Natural killer cell (primary cell): ENCODE results near the gene ASMTL. TPM values are rescaled to one million over a fixed set of nuclear protein-coding genes. Genes with fewer than 3 reads are reported as not detected.
A peak's percentile ranks its signal among the peaks of the same experiment; 100 is the strongest.
"Not testable (repeated sequence)": the region's sequence is repeated elsewhere in the genome, so short reads cannot be mapped to it uniquely, and the experiment has no call there.

Source experiments
- ATAC-seq, 3 donors: fragments of 150-1000 bp in 2 of 3; fragments of 200-7000 bp in 1 of 3; cut with Tn5 transposase; 1 replicate in 1 of 3; 2 replicates in 2 of 3; pipeline ENCODE4 v1.10.0; 2021; ENCODE audit warnings: mild to moderate bottlenecking in 2 of 3, moderate library complexity in 2 of 3
- DNase-seq, 2 donors: peaks; one replicate each; pipeline versions ENCODE4 v3.0.0 to v3.0.0-alpha.2; 2013 to 2021; ENCODE audit warnings: mixed read lengths in 1 of 2
- H3K27ac ChIP-seq: one replicate; pipeline ENCODE4 v1.5.1; 2013; ENCODE audit warnings: mild to moderate bottlenecking, low read length
- H3K27me3 ChIP-seq: one replicate; pipeline ENCODE4 v1.6.1; 2013; ENCODE audit warnings: low read length; ENCODE audit not compliant: control insufficient read depth, insufficient read depth
- H3K36me3 ChIP-seq: one replicate; pipeline ENCODE4 v1.6.1; 2013; ENCODE audit warnings: low read length; ENCODE audit not compliant: control insufficient read depth, insufficient read depth
- H3K4me1 ChIP-seq: one replicate; pipeline ENCODE4 v1.6.1; 2013; ENCODE audit warnings: low read length; ENCODE audit not compliant: control insufficient read depth, insufficient read depth
- H3K4me3 ChIP-seq: one replicate; pipeline ENCODE4 v1.5.1; 2013; ENCODE audit warnings: low read length
- H3K9me3 ChIP-seq: one replicate; pipeline ENCODE4 v1.6.1; 2013; ENCODE audit warnings: low read length; ENCODE audit not compliant: control insufficient read depth, insufficient read depth
- H3K27ac Mint-ChIP-seq, 2 donors: one replicate each; pipeline ENCODE4 v1.8.0; 2022; ENCODE audit warnings: mild to moderate bottlenecking in 2 of 2, mixed read lengths in 2 of 2, moderate library complexity in 1 of 2
- H3K27me3 Mint-ChIP-seq, 2 donors: one replicate each; pipeline ENCODE4 v1.8.0; 2022; ENCODE audit warnings: low read depth in 2 of 2, mixed read lengths in 2 of 2
- H3K36me3 Mint-ChIP-seq: one replicate; pipeline ENCODE4 v1.8.0; 2022; ENCODE audit warnings: mixed read lengths
- H3K4me1 Mint-ChIP-seq, 2 donors: one replicate each; pipeline ENCODE4 v1.8.0; 2022; ENCODE audit warnings: mixed read lengths in 2 of 2
- H3K4me3 Mint-ChIP-seq: one replicate; pipeline ENCODE4 v1.8.0; 2022; ENCODE audit warnings: mild to moderate bottlenecking, moderate library complexity, mixed read lengths
- H3K9me3 Mint-ChIP-seq, 2 donors: one replicate each; pipeline ENCODE4 v1.8.0; 2022; ENCODE audit warnings: mixed read lengths in 2 of 2
- WGBS: methylation state at CpG from one replicate; pipeline ENCODE4 v1.1.7; 2013; ENCODE audit warnings: missing lambda C conversion rate; ENCODE audit not compliant: insufficient coverage; 5-methylcytosine and 5-hydroxymethylcytosine counted together
- intact Hi-C: fragments of 100-400 bp; cut with micrococcal nuclease; formaldehyde crosslinking; loops from one replicate; pipeline ENCODE4 v1.14.2; 2022
- total RNA-seq, 4 donors: library from RNA; stranded (reverse); fragments of 120-200 nt in 1 of 4; gene quantifications; one replicate each; pipeline versions ENCODE4 v1.2.3 to v1.2.4, GENCODE V29; 2013 to 2022
- TF ChIP-seq, protein P1 (sequence below): fragments of 200-600 bp; IDR thresholded peaks from one replicate; pipeline ENCODE4 v1.8.0; 2022; ENCODE audit warnings: antibody characterized with exemption

The ASMTL gene
- total RNA-seq, 3 donors from 2014 or later (not counting 1 experiment from before 2014, with no cell fraction given), result 58.5 to 80.3 (median 66.1) TPM

DNA sequence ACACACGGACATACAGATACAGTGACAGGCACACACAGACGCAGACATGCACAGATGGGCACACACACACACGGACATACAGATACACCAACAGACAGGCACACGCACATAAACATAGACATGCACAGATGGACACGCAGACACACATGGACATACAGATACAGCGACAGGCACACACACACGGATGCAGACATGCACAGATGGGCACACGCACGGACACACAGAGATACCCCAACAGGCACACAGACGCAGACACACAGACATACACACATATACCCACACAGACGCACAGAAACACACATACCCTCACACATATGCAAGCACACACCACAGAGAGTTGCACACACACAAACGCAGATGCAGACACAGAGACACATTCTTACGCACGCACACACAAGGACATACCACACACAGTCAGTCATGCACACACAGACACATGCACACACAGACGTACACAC, 36.4 kb downstream of the ASMTL start:
- DNase-seq, result no peak
- peaks cover 22% of the 10 kb centered on the region for H3K36me3 ChIP-seq
- WGBS, result 83% methylated on average over 15 of the region's 15 CpGs
- no peak for ATAC-seq
- H3K9me3 Mint-ChIP-seq, result peaks cover 3 to 5% of the 10 kb centered on the region in 2 donors
- H3K27ac ChIP-seq, result no peak overlapping the region
- no peaks in the 10 kb centered on the region for H3K27me3 ChIP-seq
- TF ChIP-seq, protein P1, sequence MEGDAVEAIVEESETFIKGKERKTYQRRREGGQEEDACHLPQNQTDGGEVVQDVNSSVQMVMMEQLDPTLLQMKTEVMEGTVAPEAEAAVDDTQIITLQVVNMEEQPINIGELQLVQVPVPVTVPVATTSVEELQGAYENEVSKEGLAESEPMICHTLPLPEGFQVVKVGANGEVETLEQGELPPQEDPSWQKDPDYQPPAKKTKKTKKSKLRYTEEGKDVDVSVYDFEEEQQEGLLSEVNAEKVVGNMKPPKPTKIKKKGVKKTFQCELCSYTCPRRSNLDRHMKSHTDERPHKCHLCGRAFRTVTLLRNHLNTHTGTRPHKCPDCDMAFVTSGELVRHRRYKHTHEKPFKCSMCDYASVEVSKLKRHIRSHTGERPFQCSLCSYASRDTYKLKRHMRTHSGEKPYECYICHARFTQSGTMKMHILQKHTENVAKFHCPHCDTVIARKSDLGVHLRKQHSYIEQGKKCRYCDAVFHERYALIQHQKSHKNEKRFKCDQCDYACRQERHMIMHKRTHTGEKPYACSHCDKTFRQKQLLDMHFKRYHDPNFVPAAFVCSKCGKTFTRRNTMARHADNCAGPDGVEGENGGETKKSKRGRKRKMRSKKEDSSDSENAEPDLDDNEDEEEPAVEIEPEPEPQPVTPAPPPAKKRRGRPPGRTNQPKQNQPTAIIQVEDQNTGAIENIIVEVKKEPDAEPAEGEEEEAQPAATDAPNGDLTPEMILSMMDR, result no peak
- no peaks in the 10 kb centered on the region for H3K27me3 Mint-ChIP-seq
- intact Hi-C loops, result no loop called here
- H3K9me3 ChIP-seq, result peaks cover 7% of the 10 kb centered on the region
- peaks cover 7 to 16% of the 10 kb centered on the region in 2 donors for H3K4me1 Mint-ChIP-seq
- no peak overlapping the region for H3K4me3 ChIP-seq
- no peaks in the 10 kb centered on the region for H3K4me1 ChIP-seq
- H3K4me3 Mint-ChIP-seq, result no peak overlapping the region
- peaks cover 8% of the 10 kb centered on the region for H3K36me3 Mint-ChIP-seq
- H3K27ac Mint-ChIP-seq, result no peak overlapping the region

DNA sequence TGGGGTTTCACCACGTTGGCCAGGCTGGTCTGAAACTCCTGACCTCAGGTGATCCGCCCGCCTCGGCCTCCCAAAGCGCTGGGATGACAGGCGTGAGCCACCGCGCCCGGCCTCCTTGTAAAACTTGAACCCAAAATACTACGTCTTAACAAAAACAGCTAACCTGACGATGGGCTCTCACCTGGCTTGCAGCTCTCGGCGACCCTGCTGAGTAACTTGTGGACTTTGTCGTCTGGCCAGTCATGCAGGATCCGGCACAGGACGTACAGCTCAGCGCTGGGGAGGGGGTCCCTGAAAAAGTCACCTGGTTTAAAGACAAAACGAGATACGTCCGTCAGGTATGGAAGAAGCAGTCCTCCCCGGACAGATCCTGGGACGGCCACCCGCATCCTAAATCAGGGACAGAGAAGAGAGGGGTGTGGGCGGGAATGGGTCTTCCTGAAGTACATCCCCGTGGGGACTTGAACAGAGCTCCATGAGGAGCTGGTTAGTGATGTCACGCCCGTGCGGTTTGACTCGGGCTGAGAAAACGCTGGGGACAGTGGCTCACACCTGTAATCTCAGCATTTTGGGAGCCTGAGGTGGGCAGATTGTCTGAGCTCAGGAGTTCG, 40.1 kb downstream of the ASMTL start:
- intact Hi-C loops, result no loop called here
- Histone ChIP-seq H3K36me3 (peaks cover 15% of the 10 kb centered on the region), H3K9me3 (no peaks in the 10 kb centered on the region), H3K4me1 (no peaks in the 10 kb centered on the region), H3K27me3 (no peaks in the 10 kb centered on the region), H3K27ac (no peak overlapping the region), H3K4me3 (no peak overlapping the region)
- H3K27ac Mint-ChIP-seq, result peak overlapping the region in 1 of 2 donors; percentile 66
- 92% methylated on average over 31 of the region's 31 CpGs for WGBS
- TF ChIP-seq, protein P1, result no peak
- peaks cover 6 to 7% of the 10 kb centered on the region in 2 donors for H3K4me1 Mint-ChIP-seq
- peaks cover 8% of the 10 kb centered on the region for H3K36me3 Mint-ChIP-seq
- no peaks in the 10 kb centered on the region for H3K9me3 Mint-ChIP-seq
- H3K4me3 Mint-ChIP-seq, result no peak overlapping the region
- ATAC-seq (no peak), DNase-seq (no peak)
- H3K27me3 Mint-ChIP-seq, result no peaks in the 10 kb centered on the region

DNA sequence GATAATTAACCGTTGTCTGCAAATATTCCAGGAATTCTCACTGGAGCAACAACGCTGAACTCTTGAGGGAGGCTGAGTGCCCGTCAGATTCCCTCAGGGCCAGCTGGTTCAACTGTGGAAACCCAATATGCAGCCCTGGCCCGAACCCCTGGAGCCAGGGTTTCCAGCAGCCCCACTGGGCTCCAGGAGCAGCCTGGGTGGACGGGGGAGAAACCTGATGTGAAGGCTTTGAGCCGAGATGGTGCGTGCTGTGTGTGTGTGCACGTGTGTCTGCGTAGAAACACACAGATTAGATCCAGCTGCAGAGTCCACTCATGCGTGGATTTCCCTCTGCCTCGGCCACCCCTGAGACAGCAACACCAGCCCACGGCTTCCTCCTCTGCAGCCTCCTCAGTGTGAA, 41.4 kb downstream of the ASMTL start:
- Mint-ChIP-seq H3K36me3 (peaks cover 8% of the 10 kb centered on the region), H3K4me1 (peaks cover 6 to 7% of the 10 kb centered on the region in 2 donors), H3K9me3 (no peaks in the 10 kb centered on the region), H3K27ac (no peak overlapping the region), H3K27me3 (no peaks in the 10 kb centered on the region), H3K4me3 (no peak overlapping the region)
- TF ChIP-seq, protein P1, result no peak
- H3K9me3 ChIP-seq, result no peaks in the 10 kb centered on the region
- H3K27ac ChIP-seq, result no peak overlapping the region
- ATAC-seq (no peak), DNase-seq (no peak)
- no peaks in the 10 kb centered on the region for H3K27me3 ChIP-seq
- no peaks in the 10 kb centered on the region for H3K4me1 ChIP-seq
- intact Hi-C loops, result no loop called here
- peaks cover 28% of the 10 kb centered on the region for H3K36me3 ChIP-seq
- WGBS, result 84% methylated on average over 12 of the region's 12 CpGs
- H3K4me3 ChIP-seq, result no peak overlapping the region

DNA sequence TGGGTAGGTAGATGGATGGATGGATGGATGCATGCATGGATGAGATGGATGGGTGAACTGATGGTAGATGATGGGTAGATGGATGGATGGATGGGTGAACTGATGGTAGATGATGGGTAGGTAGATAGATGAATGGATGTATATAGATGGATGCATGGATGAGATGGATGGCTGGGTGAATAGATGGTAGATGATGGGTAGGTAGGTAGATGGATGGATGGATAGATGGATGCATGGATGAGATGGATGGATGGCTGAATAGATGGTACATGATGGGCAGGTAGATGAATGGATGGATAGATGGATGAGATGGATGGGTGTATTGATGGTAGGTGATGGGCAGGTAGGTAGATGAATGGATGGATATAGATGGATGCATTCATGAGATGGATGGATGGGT, 45.7 kb downstream of the ASMTL start:
- H3K27me3 Mint-ChIP-seq, result no peaks in the 10 kb centered on the region
- no peaks in the 10 kb centered on the region for H3K36me3 Mint-ChIP-seq
- no peak overlapping the region for H3K4me3 ChIP-seq
- ATAC-seq, result no peak
- no peaks in the 10 kb centered on the region for H3K27me3 ChIP-seq
- H3K4me3 Mint-ChIP-seq, result no peak overlapping the region
- no peaks in the 10 kb centered on the region for H3K4me1 Mint-ChIP-seq
- TF ChIP-seq, protein P1, result no peak
- H3K4me1 ChIP-seq, result no peaks in the 10 kb centered on the region
- H3K27ac ChIP-seq, result no peak overlapping the region
- intact Hi-C loops, result no loop called here
- DNase-seq, result no peak
- peaks cover 49% of the 10 kb centered on the region for H3K36me3 ChIP-seq
- H3K9me3 ChIP-seq, result no peaks in the 10 kb centered on the region
- no peak overlapping the region for H3K27ac Mint-ChIP-seq
- no peaks in the 10 kb centered on the region for H3K9me3 Mint-ChIP-seq

DNA sequence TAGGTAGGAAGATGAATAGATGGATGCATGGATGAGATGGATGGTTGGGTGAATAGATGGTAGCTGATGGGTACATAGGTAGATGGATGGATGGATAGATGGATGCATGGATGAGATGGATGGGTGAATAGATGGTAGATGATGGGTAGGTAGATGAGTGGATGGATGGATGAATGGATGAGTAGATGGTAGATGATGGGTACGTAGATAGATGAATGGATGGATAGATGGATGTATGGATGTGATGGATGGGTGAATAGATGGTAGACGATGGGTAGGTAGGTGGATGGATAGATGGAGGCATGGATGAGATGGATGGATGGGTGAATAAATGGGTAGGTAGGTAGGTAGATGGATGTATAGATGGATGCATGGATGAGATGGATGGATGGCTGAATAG, 46.9 kb downstream of the ASMTL start:
- H3K4me1 ChIP-seq, H3K4me1 Mint-ChIP-seq, intact Hi-C loops, ATAC-seq, H3K27ac Mint-ChIP-seq, H3K9me3 Mint-ChIP-seq, H3K27ac ChIP-seq, H3K27me3 Mint-ChIP-seq, H3K4me3 ChIP-seq, H3K27me3 ChIP-seq, DNase-seq, H3K4me3 Mint-ChIP-seq, H3K36me3 Mint-ChIP-seq, H3K9me3 ChIP-seq: not testable (repeated sequence)
- H3K36me3 ChIP-seq, result peaks cover 57% of the 10 kb centered on the region
- WGBS, result 98% methylated on average over 2 of the region's 2 CpGs
